ENCODE results near the gene PLPPR3.
"Not testable (repeated sequence)": the region's sequence is repeated elsewhere in the genome, so short reads cannot be mapped to it uniquely, and the experiment has no call there.

GRCh38 chr19:853614-854220, 32.0 kb upstream of the PLPPR3 start:
- TF ChIP-seq CTCF (conservative IDR thresholded peaks at IDR 0.05 in 1 of 2, IDR thresholded peaks at IDR 0.05 in 1 of 2; ENCODE audit: low read depth in 1 of 2, low read length in 2 of 2); EZH2 (IDR thresholded peaks at IDR 0.05; ENCODE audit: low read length, missing control alignments): not testable (repeated sequence)
